ENCODE measurements around the gene CISH. TPM values are rescaled to one million over a fixed set of nuclear protein-coding genes. Genes with fewer than 3 reads are reported as not detected.

The CISH gene
- total and polyA plus RNA-seq, 2 of the 4 experiments (the other 2 are of a cell fraction) = 0.90 to 4.0 TPM

- intact Hi-C loops (cut with micrococcal nuclease) = no loop called here
Observed at GRCh38 chr3:50648944-50649343, 37.4 kb upstream of the CISH start.

More at GRCh38 chr3:50648944-50649343, 37.4 kb upstream of the CISH start:
- in situ Hi-C loops (cut with MboI; ENCODE audit: low sequenced_read_pairs) (no loop called here), dilution Hi-C loops (cut with HindIII; ENCODE audit: low sequenced_read_pairs, unreplicated experiment) (no loop called here)
- H3K4ac ChIP-seq (ENCODE audit: low read depth, low read length) = no peak overlapping the region
- H3K18ac ChIP-seq (ENCODE audit: low read depth, low read length) = no peak overlapping the region
- no peak overlapping the region for H2BK120ac ChIP-seq (ENCODE audit: low read depth, low read length)
- WGBS, 2 experiments (ENCODE audit: extremely low coverage in 2 of 2, insufficient read length in 1 of 2) = 90% methylated on average over 2 of the region's 2 CpGs; no CpG with 5 or more reads in 1 of the 2 experiments
- H3K36me3 ChIP-seq (ENCODE audit: control insufficient read depth, insufficient read depth, low read length) = peaks cover 2% of the 10 kb centered on the region; the same call in 1 of the 2 replicates
- ChIA-PET CTCF (no interaction called here), POLR2A (ENCODE audit: unreplicated experiment) (no interaction called here)
- no peak overlapping the region for H3K14ac ChIP-seq (replicated peaks; ENCODE audit: low read depth, low read length)
- no peak overlapping the region for H2BK5ac ChIP-seq (ENCODE audit: low read depth, low read length, poor library complexity, severe bottlenecking)
- H4K8ac ChIP-seq (ENCODE audit: low read depth in 2 of 2, low read length in 2 of 2) = no peak overlapping the region
- no TSS peak for BruUV-seq (replicated peaks)
- H4K5ac ChIP-seq (ENCODE audit: low read depth, low read length) = no peak overlapping the region
- H3K4me1 ChIP-seq (ENCODE audit: control insufficient read depth, insufficient read depth, low read length) = no peaks in the 10 kb centered on the region
- H3K23ac ChIP-seq (ENCODE audit: low read depth, low read length) = no peak overlapping the region
- no peaks in the 10 kb centered on the region for H3K9me3 ChIP-seq (ENCODE audit: control insufficient read depth, insufficient read depth, low read length)
- H3K79me1 ChIP-seq (ENCODE audit: low read depth in 1 of 2, low read length in 2 of 2) = no peaks in the 10 kb centered on the region
- H4K91ac ChIP-seq (ENCODE audit: insufficient read depth, low read depth, low read length) = no peak overlapping the region
- ATAC-seq (ENCODE audit: low read depth) (no peak), DNase-seq (no peak)
- no peak overlapping the region for H3K27ac ChIP-seq (ENCODE audit: insufficient read depth, low read length)
- H3K9me1 ChIP-seq (ENCODE audit: insufficient read depth, low read length) = no peaks in the 10 kb centered on the region
- H2AFZ ChIP-seq (replicated peaks; ENCODE audit: low read length, poor library complexity) = no peak overlapping the region
- H3K9ac ChIP-seq (ENCODE audit: low read depth, low read length) = no peak overlapping the region
- no peak overlapping the region for H3K56ac ChIP-seq (ENCODE audit: extremely low read depth, insufficient read depth, low read length)
- H2AK5ac ChIP-seq (ENCODE audit: low read depth, low read length) = no peak overlapping the region
- no peak overlapping the region for H3K4me2 ChIP-seq (ENCODE audit: low read depth, low read length)
- no peaks in the 10 kb centered on the region for H3K27me3 ChIP-seq (ENCODE audit: control insufficient read depth, insufficient read depth, low read length)
- no peaks in the 10 kb centered on the region; the same call in 1 of the 2 replicates for H4K20me1 ChIP-seq (ENCODE audit: insufficient read depth, low read length)
- no peak overlapping the region for H3K4me3 ChIP-seq (ENCODE audit: insufficient read depth, low read depth, low read length)
- H2AK9ac ChIP-seq (replicated peaks; ENCODE audit: low read depth, low read length, poor library complexity) = no peak overlapping the region
- H2BK20ac ChIP-seq (ENCODE audit: low read depth, low read length) = no peak overlapping the region
- no peak overlapping the region for H2BK15ac ChIP-seq (ENCODE audit: low read depth, low read length)
- TF ChIP-seq MXI1 (IDR thresholded peaks at IDR 0.05; ENCODE audit: borderline replicate concordance, low read depth, low read length) = no peak
- no peak for TF ChIP-seq FOS (IDR thresholded peaks at IDR 0.05; ENCODE audit: low read depth, low read length)
- no peak for TF ChIP-seq CTCF (conservative IDR thresholded peaks at IDR 0.05; ENCODE audit: low read depth, low read length)
- no peak for TF ChIP-seq POLR2A (IDR thresholded peaks at IDR 0.05; ENCODE audit: low read depth, low read length)
- no peak for TF ChIP-seq RCOR1 (IDR thresholded peaks at IDR 0.05; ENCODE audit: insufficient replicate concordance, low read length)
- TF ChIP-seq BHLHE40 (IDR thresholded peaks at IDR 0.05; ENCODE audit: low read depth, low read length) = no peak
